Panc1 (cell line): ENCODE data around the gene SURF4. TPM values are rescaled to one million over a fixed set of nuclear protein-coding genes. Genes with fewer than 3 reads are reported as not detected.

Experiments
- ATAC-seq: fragments of 200-7000 bp; cut with Tn5 transposase; 2 replicates; pipeline ENCODE4 v1.9.1; 2020; ENCODE audit warnings: mild to moderate bottlenecking, moderate library complexity
- BruUV-seq: library from RNA; stranded (reverse); fragments of 400-500 nt; replicated peaks from 2 replicates; lab custom pipeline; 2021; lab: Mats Ljungman, UMichigan
- CTCF ChIA-PET: fragments of 300-600 bp; sonication (Branson Sonifier 250); formaldehyde crosslinking; loops from one replicate; lab custom pipeline; 2022; ENCODE audit warnings: antibody characterized with exemption; lab: Charles Lee
- POLR2A ChIA-PET: fragments of 300-600 bp; sonication (Branson Sonifier 250); formaldehyde crosslinking; loops from one replicate; lab custom pipeline; 2022; ENCODE audit warnings: antibody characterized with exemption; lab: Charles Lee
- DNase-seq: peaks from one replicate; pipeline ENCODE4 v3.0.0-alpha.2; 2010; ENCODE audit warnings: low read depth, low spot score
- H3K27ac ChIP-seq: 2 replicates; pipeline ENCODE4 v1.5.1; 2011; ENCODE audit warnings: mild to moderate bottlenecking, low read length, inconsistent platforms
- H3K27me3 ChIP-seq: fragments of 200-500 bp; sonication (Bioruptor generic); 2 replicates; pipeline ENCODE4 v1.6.0; 2014; ENCODE audit warnings: low read length, inconsistent platforms; ENCODE audit not compliant: control insufficient read depth, insufficient read depth
- H3K36me3 ChIP-seq: fragments of 200-500 bp; sonication (Bioruptor generic); 2 replicates; pipeline ENCODE4 v1.5.1; 2014; ENCODE audit warnings: inconsistent platforms, mild to moderate bottlenecking, low read length, moderate library complexity; ENCODE audit not compliant: control insufficient read depth, insufficient read depth
- H3K4me1 ChIP-seq: 2 replicates; pipeline ENCODE4 v1.5.1; 2011; ENCODE audit warnings: inconsistent platforms, mild to moderate bottlenecking, low read length, moderate library complexity; ENCODE audit not compliant: control insufficient read depth, insufficient read depth
- H3K4me3 ChIP-seq, 2 experiments: 2 replicates each; pipeline ENCODE4 v1.5.1; 2011 to 2012; ENCODE audit warnings: low read depth in 2 of 2, low read length in 2 of 2, mild to moderate bottlenecking in 2 of 2, inconsistent platforms in 1 of 2, moderate library complexity in 1 of 2
- H3K9me3 ChIP-seq: fragments of 200-500 bp; sonication (Bioruptor generic); 2 replicates; pipeline ENCODE4 v1.5.1; 2014; ENCODE audit warnings: low read depth, mild to moderate bottlenecking, inconsistent platforms, low read length, moderate library complexity; ENCODE audit not compliant: control insufficient read depth, insufficient read depth
- POLR2AphosphoS5 ChIP-seq: IDR thresholded peaks from 2 replicates; pipeline ENCODE4 v1.6.1; 2012; ENCODE audit warnings: mild to moderate bottlenecking, low read depth, low read length, moderate library complexity
- SIN3A ChIP-seq: IDR thresholded peaks from 2 replicates; pipeline ENCODE4 v1.6.1; 2012; ENCODE audit warnings: low read depth, mild to moderate bottlenecking, low read length, moderate library complexity, borderline replicate concordance; ENCODE audit not compliant: insufficient read depth
- TCF7L2 ChIP-seq: IDR thresholded peaks from 2 replicates; pipeline ENCODE4 v1.6.1; 2011; ENCODE audit warnings: mild to moderate bottlenecking, low read depth, low read length, inconsistent platforms
- in situ Hi-C: cut with HindIII; loops from 2 replicates; pipeline ENCODE4 v1.10.0; 2016; ENCODE audit warnings: low sequenced_read_pairs, low pct_unique_long_range_greater_than_20kb
- intact Hi-C: fragments of 100-400 bp; cut with micrococcal nuclease; formaldehyde crosslinking; loops from one replicate; pipeline ENCODE4 v1.10.0; 2022; ENCODE audit not compliant: unreplicated experiment
- total RNA-seq: library from RNA; stranded (reverse); gene quantifications from one replicate; pipeline ENCODE4 v1.2.1, GENCODE V29; 2021; ENCODE audit not compliant: unreplicated experiment
- TF ChIP-seq, protein P1 (sequence below), 2 experiments: IDR thresholded peaks; 2 replicates each; pipeline ENCODE4 v1.6.1; 2011 to 2012; ENCODE audit warnings: low read depth in 2 of 2, control low read depth in 1 of 2, low read length in 1 of 2, mild to moderate bottlenecking in 1 of 2, moderate library complexity in 1 of 2; ENCODE audit not compliant: insufficient read depth in 1 of 2
- TF ChIP-seq, protein P2 (sequence below): fragments of 450-650 bp; IDR thresholded peaks from 2 replicates; pipeline ENCODE4 v1.5.1; 2017; ENCODE audit warnings: mild to moderate bottlenecking

The SURF4 gene
- total RNA-seq, 1 experiment from 2014 or later: 149 TPM

DNA sequence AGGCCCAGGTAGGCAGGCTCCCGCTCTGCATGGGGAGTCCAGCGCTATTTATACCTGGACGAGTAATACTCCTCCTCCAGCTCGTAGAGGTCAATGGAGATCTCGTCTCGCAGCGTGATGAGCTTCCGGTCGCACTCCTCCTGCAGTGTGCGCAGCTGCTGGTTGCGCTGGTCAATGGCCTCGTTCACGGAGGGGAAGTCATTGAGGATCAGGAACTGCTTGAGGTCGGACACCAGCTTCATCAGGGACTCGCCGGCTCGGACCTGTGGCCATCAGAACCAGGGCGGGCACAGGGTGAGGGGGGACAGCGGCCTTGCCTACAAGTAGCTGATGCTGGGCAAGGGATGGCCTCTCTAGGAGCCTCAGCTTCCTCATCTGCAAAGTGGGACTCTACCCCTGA lies 31.8 kb downstream of the SURF4 start:
- intact Hi-C loops: no loop called here
- Histone ChIP-seq H3K27me3 (no peaks in the 10 kb centered on the region), H3K36me3 (peaks cover 7% of the 10 kb centered on the region), H3K9me3 (no peaks in the 10 kb centered on the region), H3K27ac (no peak overlapping the region), H3K4me3 (no peak overlapping the region), H3K4me1 (peaks cover 3% of the 10 kb centered on the region; the same call in 1 of the 2 replicates)
- in situ Hi-C loops: no loop called here
- DNase-seq: no peak
- TF ChIP-seq, protein P1, sequence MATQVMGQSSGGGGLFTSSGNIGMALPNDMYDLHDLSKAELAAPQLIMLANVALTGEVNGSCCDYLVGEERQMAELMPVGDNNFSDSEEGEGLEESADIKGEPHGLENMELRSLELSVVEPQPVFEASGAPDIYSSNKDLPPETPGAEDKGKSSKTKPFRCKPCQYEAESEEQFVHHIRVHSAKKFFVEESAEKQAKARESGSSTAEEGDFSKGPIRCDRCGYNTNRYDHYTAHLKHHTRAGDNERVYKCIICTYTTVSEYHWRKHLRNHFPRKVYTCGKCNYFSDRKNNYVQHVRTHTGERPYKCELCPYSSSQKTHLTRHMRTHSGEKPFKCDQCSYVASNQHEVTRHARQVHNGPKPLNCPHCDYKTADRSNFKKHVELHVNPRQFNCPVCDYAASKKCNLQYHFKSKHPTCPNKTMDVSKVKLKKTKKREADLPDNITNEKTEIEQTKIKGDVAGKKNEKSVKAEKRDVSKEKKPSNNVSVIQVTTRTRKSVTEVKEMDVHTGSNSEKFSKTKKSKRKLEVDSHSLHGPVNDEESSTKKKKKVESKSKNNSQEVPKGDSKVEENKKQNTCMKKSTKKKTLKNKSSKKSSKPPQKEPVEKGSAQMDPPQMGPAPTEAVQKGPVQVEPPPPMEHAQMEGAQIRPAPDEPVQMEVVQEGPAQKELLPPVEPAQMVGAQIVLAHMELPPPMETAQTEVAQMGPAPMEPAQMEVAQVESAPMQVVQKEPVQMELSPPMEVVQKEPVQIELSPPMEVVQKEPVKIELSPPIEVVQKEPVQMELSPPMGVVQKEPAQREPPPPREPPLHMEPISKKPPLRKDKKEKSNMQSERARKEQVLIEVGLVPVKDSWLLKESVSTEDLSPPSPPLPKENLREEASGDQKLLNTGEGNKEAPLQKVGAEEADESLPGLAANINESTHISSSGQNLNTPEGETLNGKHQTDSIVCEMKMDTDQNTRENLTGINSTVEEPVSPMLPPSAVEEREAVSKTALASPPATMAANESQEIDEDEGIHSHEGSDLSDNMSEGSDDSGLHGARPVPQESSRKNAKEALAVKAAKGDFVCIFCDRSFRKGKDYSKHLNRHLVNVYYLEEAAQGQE (IDR thresholded peaks at IDR 0.05; ENCODE audit: insufficient read depth in 1 of 2, low read depth in 2 of 2, low read length in 1 of 2): no peak
- TF ChIP-seq POLR2AphosphoS5 (no peak), SIN3A (no peak), TCF7L2 (no peak)
- POLR2A ChIA-PET: no interaction called here
- CTCF ChIA-PET: no interaction called here
- BruUV-seq: no TSS peak
- no peak for ATAC-seq

DNA sequence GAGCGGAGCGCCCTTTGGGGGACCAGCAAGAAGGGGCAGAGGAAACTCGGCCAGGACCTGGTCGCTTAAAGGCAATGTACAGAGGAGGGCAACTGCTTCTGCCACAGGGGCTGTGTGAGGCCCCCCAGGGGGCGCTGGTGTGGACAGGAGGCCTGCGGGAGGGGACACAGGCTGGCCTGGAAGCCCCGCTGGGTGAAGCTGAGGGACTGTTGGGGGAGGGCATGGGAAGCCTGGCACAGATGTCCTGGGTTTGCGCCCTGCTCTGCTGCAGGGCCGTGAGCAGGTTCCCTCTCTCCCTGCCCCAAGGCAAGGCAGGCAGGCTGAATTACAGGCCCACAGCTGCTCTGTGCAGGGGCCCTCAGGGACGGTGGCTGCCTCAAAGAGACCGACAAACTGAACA lies 33.3 kb downstream of the SURF4 start:
- Histone ChIP-seq H3K27me3 (no peaks in the 10 kb centered on the region), H3K27ac (no peak overlapping the region), H3K4me1 (peaks cover 3% of the 10 kb centered on the region; the same call in 1 of the 2 replicates), H3K36me3 (no peaks in the 10 kb centered on the region; the same call in none of the 2 replicates), H3K4me3 (no peak overlapping the region), H3K9me3 (no peaks in the 10 kb centered on the region)
- DNase-seq: no peak
- in situ Hi-C loops (no loop called here), intact Hi-C loops (no loop called here)
- ATAC-seq: 0 out of 2 replicates have a peak, but pooled peaks have one; percentile 18
- CTCF ChIA-PET: interaction anchor here (0.5 kb wide), 1 partner anchor 160 kb away, joined by 8 read pairs; no protein-coding TSS in a partner anchor
- no TSS peak for BruUV-seq
- POLR2A ChIA-PET: no interaction called here
- TF ChIP-seq, protein P2, sequence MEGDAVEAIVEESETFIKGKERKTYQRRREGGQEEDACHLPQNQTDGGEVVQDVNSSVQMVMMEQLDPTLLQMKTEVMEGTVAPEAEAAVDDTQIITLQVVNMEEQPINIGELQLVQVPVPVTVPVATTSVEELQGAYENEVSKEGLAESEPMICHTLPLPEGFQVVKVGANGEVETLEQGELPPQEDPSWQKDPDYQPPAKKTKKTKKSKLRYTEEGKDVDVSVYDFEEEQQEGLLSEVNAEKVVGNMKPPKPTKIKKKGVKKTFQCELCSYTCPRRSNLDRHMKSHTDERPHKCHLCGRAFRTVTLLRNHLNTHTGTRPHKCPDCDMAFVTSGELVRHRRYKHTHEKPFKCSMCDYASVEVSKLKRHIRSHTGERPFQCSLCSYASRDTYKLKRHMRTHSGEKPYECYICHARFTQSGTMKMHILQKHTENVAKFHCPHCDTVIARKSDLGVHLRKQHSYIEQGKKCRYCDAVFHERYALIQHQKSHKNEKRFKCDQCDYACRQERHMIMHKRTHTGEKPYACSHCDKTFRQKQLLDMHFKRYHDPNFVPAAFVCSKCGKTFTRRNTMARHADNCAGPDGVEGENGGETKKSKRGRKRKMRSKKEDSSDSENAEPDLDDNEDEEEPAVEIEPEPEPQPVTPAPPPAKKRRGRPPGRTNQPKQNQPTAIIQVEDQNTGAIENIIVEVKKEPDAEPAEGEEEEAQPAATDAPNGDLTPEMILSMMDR: peak; percentile 44
- TF ChIP-seq TCF7L2: no peak

DNA sequence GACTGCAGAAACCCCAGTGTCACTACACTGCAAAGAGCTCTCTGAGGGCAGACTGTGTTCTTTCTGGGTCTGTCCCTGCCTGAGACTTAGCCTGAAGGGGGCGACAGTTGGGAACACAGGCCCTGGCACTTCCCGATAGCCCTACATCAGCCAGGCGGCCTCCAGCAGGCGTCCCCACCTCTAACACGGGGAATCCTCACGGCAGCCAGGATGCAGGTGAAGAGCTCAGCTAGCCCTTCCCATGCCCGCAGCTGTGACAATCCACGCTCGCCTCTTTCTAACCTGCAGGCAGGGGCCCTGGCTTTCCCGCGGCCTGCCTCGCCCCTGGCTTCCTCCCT lies 33.8 kb downstream of the SURF4 start:
- H3K9me3 ChIP-seq: no peaks in the 10 kb centered on the region
- ATAC-seq: peak; percentile 59; the same call in 1 of the 2 replicates
- TF ChIP-seq SIN3A: no peak
- TF ChIP-seq TCF7L2: no peak
- TF ChIP-seq, protein P1 (IDR thresholded peaks at IDR 0.05; ENCODE audit: insufficient read depth in 1 of 2, low read depth in 2 of 2, low read length in 1 of 2): no peak
- TF ChIP-seq, protein P2: no peak; the same call in 1 of the 2 replicates
- no peak for TF ChIP-seq POLR2AphosphoS5
- DNase-seq: no peak
- intact Hi-C loops (no loop called here), in situ Hi-C loops (no loop called here)
- no peaks in the 10 kb centered on the region for H3K27me3 ChIP-seq
- no peak overlapping the region for H3K27ac ChIP-seq
- no peak overlapping the region for H3K4me3 ChIP-seq
- no TSS peak for BruUV-seq
- H3K4me1 ChIP-seq: peaks cover 3% of the 10 kb centered on the region
- ChIA-PET CTCF (interaction anchor here (0.6 kb wide), 2 partner anchors 86 to 154 kb away, joined by 3 to 5 read pairs; no protein-coding TSS in a partner anchor), POLR2A (no interaction called here)
- no peaks in the 10 kb centered on the region; the same call in none of the 2 replicates for H3K36me3 ChIP-seq
